ENCODE data around the gene MYO1G. TPM values are rescaled to one million over a fixed set of nuclear protein-coding genes. Genes with fewer than 3 reads are reported as not detected.

Gene MYO1G
- total and polyA plus RNA-seq, 4 donors = 0.56 to 3.9 (median 2.1) TPM

DNA sequence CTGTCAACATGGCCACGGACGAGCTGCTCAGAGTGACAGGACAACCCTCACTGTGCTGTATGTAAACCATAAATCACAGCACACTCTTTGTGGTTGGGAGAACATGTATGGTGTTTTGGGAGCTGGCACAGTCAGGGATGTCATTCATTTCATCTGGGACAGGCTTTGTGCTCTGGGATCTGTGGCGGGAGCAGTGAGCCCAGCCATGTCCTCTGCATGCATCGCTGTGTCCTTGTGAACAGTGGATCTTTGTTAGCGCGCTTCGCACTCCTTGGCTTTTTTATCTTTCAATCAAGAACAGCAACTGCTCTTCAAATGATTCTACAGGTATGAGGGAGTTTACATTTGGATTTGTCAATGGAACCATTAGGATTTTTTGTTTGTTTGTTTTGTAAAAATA, 28.3 kb upstream of the MYO1G start:
- Histone ChIP-seq H3K4me1 (ENCODE audit: control insufficient read depth in 4 of 4, insufficient read depth in 4 of 4, low read length in 3 of 4) (peaks cover 0 to 4% (median under 1%) of the 10 kb centered on the region in 4 donors), H3K9ac (ENCODE audit: low read depth in 1 of 2, low read length in 2 of 2) (no peak overlapping the region), H3K36me3 (ENCODE audit: control insufficient read depth in 4 of 4, insufficient read depth in 3 of 4, low read depth in 1 of 4, low read length in 3 of 4) (peaks cover 0 to 6% (median 0%) of the 10 kb centered on the region in 4 donors), H3K27me3 (ENCODE audit: control insufficient read depth in 4 of 4, insufficient read depth in 4 of 4, low read length in 3 of 4) (no peaks in the 10 kb centered on the region), H3K9me3 (ENCODE audit: control insufficient read depth in 4 of 4, low read length in 3 of 4) (no peaks in the 10 kb centered on the region), H3K4me3 (ENCODE audit: low read depth in 1 of 3, low read length in 3 of 3) (no peak overlapping the region), H3K27ac (ENCODE audit: low read depth in 1 of 2, low read length in 2 of 2) (no peak overlapping the region)
- no peak for DNase-seq (ENCODE audit: low spot score)
- TF ChIP-seq, protein P1, sequence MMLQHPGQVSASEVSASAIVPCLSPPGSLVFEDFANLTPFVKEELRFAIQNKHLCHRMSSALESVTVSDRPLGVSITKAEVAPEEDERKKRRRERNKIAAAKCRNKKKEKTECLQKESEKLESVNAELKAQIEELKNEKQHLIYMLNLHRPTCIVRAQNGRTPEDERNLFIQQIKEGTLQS (IDR thresholded peaks at IDR 0.05) = no peak
- no peak for TF ChIP-seq RAD21 (IDR thresholded peaks at IDR 0.05)
- no peak for TF ChIP-seq HNF4A (conservative IDR thresholded peaks at IDR 0.05)
- no peak for TF ChIP-seq RXRA (IDR thresholded peaks at IDR 0.05)
- no peak for TF ChIP-seq HNF4G (IDR thresholded peaks at IDR 0.05)
- no peak for TF ChIP-seq FOXA1 (IDR thresholded peaks at IDR 0.05)
- no peak for TF ChIP-seq NR2F2 (IDR thresholded peaks at IDR 0.05)
- no peak for TF ChIP-seq TAF1 (conservative IDR thresholded peaks at IDR 0.05)
- TF ChIP-seq, protein P2, sequence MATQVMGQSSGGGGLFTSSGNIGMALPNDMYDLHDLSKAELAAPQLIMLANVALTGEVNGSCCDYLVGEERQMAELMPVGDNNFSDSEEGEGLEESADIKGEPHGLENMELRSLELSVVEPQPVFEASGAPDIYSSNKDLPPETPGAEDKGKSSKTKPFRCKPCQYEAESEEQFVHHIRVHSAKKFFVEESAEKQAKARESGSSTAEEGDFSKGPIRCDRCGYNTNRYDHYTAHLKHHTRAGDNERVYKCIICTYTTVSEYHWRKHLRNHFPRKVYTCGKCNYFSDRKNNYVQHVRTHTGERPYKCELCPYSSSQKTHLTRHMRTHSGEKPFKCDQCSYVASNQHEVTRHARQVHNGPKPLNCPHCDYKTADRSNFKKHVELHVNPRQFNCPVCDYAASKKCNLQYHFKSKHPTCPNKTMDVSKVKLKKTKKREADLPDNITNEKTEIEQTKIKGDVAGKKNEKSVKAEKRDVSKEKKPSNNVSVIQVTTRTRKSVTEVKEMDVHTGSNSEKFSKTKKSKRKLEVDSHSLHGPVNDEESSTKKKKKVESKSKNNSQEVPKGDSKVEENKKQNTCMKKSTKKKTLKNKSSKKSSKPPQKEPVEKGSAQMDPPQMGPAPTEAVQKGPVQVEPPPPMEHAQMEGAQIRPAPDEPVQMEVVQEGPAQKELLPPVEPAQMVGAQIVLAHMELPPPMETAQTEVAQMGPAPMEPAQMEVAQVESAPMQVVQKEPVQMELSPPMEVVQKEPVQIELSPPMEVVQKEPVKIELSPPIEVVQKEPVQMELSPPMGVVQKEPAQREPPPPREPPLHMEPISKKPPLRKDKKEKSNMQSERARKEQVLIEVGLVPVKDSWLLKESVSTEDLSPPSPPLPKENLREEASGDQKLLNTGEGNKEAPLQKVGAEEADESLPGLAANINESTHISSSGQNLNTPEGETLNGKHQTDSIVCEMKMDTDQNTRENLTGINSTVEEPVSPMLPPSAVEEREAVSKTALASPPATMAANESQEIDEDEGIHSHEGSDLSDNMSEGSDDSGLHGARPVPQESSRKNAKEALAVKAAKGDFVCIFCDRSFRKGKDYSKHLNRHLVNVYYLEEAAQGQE (IDR thresholded peaks at IDR 0.05) = no peak
- TF ChIP-seq, protein P3, sequence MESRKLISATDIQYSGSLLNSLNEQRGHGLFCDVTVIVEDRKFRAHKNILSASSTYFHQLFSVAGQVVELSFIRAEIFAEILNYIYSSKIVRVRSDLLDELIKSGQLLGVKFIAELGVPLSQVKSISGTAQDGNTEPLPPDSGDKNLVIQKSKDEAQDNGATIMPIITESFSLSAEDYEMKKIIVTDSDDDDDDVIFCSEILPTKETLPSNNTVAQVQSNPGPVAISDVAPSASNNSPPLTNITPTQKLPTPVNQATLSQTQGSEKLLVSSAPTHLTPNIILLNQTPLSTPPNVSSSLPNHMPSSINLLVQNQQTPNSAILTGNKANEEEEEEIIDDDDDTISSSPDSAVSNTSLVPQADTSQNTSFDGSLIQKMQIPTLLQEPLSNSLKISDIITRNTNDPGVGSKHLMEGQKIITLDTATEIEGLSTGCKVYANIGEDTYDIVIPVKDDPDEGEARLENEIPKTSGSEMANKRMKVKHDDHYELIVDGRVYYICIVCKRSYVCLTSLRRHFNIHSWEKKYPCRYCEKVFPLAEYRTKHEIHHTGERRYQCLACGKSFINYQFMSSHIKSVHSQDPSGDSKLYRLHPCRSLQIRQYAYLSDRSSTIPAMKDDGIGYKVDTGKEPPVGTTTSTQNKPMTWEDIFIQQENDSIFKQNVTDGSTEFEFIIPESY (IDR thresholded peaks at IDR 0.05) = no peak
- TF ChIP-seq JUND (IDR thresholded peaks at IDR 0.05) = no peak
- TF ChIP-seq EGR1 (IDR thresholded peaks at IDR 0.05; ENCODE audit: low read depth in 2 of 2) = no peak
- TF ChIP-seq, protein P4, sequence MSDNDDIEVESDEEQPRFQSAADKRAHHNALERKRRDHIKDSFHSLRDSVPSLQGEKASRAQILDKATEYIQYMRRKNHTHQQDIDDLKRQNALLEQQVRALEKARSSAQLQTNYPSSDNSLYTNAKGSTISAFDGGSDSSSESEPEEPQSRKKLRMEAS (IDR thresholded peaks at IDR 0.05) = no peak
- TF ChIP-seq SP1 (IDR thresholded peaks at IDR 0.05) = no peak
- no peak for TF ChIP-seq YY1 (IDR thresholded peaks at IDR 0.05)
- TF ChIP-seq FOXA2 (IDR thresholded peaks at IDR 0.05) = no peak
- 97% methylated on average over 7 of the region's 7 CpGs for WGBS

DNA sequence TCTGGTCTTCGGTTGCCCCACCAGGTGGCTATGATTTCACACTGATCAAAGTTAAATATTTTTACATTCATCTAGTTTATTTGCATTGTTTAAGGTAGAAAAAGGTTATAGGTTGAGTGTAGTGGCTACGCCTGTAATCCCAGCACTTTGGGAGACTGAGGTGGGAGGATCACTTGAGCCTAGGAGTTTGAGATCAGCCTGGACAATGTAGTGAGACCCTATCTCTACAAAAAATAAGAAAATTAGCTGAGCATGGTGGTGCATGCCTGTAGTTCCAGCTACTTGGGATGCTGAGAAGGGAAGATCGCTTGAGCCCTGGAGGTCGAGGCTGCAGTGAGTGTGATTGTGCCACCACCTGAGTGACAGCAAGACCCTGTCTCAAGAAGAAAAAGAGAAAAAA, 25.0 kb upstream of the MYO1G start:
- no peak for DNase-seq (ENCODE audit: low spot score)
- Histone ChIP-seq H3K27ac (ENCODE audit: low read depth in 1 of 2, low read length in 2 of 2) (no peak overlapping the region), H3K9ac (ENCODE audit: low read depth in 1 of 2, low read length in 2 of 2) (no peak overlapping the region), H3K27me3 (ENCODE audit: control insufficient read depth in 4 of 4, insufficient read depth in 4 of 4, low read length in 3 of 4) (no peaks in the 10 kb centered on the region), H3K9me3 (ENCODE audit: control insufficient read depth in 4 of 4, low read length in 3 of 4) (no peaks in the 10 kb centered on the region), H3K4me1 (ENCODE audit: control insufficient read depth in 4 of 4, insufficient read depth in 4 of 4, low read length in 3 of 4) (peaks cover 0 to 16% (median 13%) of the 10 kb centered on the region in 4 donors), H3K36me3 (ENCODE audit: control insufficient read depth in 4 of 4, insufficient read depth in 3 of 4, low read depth in 1 of 4, low read length in 3 of 4) (peaks cover 0 to 4% (median 0%) of the 10 kb centered on the region in 4 donors), H3K4me3 (ENCODE audit: low read depth in 1 of 3, low read length in 3 of 3) (no peak overlapping the region)
- WGBS = 96% methylated on average over 4 of the region's 4 CpGs
- TF ChIP-seq, protein P5, sequence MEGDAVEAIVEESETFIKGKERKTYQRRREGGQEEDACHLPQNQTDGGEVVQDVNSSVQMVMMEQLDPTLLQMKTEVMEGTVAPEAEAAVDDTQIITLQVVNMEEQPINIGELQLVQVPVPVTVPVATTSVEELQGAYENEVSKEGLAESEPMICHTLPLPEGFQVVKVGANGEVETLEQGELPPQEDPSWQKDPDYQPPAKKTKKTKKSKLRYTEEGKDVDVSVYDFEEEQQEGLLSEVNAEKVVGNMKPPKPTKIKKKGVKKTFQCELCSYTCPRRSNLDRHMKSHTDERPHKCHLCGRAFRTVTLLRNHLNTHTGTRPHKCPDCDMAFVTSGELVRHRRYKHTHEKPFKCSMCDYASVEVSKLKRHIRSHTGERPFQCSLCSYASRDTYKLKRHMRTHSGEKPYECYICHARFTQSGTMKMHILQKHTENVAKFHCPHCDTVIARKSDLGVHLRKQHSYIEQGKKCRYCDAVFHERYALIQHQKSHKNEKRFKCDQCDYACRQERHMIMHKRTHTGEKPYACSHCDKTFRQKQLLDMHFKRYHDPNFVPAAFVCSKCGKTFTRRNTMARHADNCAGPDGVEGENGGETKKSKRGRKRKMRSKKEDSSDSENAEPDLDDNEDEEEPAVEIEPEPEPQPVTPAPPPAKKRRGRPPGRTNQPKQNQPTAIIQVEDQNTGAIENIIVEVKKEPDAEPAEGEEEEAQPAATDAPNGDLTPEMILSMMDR (IDR thresholded peaks at IDR 0.05; ENCODE audit: low read depth, low read length, missing input control) = no peak
- TF ChIP-seq HNF4G (IDR thresholded peaks at IDR 0.05) (no peak), FOXA2 (IDR thresholded peaks at IDR 0.05) (no peak), RAD21 (IDR thresholded peaks at IDR 0.05) (no peak), YY1 (IDR thresholded peaks at IDR 0.05) (no peak), JUND (IDR thresholded peaks at IDR 0.05) (no peak), EGR1 (IDR thresholded peaks at IDR 0.05; ENCODE audit: low read depth in 2 of 2) (no peak), GABPA (IDR thresholded peaks at IDR 0.05 in 1 of 2, conservative IDR thresholded peaks at IDR 0.05 in 1 of 2) (no peak), RXRA (IDR thresholded peaks at IDR 0.05) (no peak)

Measured in liver (tissue), 9 donors.